ENCODE results near the gene VPREB1.
"Not testable (repeated sequence)": the region's sequence is repeated elsewhere in the genome, so short reads cannot be mapped to it uniquely, and the experiment has no call there.

Gene VPREB1

DNA sequence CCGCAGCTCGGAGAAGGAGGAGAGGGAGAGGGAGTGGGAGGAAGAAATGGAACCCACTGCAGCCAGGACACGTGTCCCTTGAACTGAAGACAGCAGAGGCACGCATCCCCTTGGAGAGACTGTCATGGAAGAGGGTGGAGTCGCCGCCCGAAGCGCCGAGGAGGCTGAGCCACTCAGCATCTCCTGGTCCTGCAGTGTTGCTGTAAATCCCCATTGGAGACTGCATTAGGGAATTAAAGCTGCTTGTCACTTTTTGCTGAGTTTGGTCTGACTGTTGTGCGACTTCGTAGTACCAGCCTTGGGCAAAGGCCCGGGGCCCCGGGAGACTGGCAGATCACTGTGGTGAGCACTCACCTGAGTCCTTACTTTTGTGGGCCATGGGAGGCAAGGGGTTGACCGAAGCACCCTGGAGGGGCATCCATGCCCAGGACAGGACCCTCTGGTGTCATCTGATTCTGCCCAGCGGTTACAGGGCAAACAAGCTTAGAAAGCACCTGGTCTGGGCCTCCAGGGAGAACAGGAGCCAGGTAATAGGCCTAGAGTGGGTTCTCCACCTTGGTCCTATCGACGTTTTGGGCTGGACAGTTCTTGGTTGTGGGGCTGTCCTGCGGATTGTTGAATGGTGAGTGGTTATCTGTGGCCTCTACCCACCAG, 797 bp downstream of the VPREB1 start:
- DNase-seq (ENCODE audit: insufficient read length, low spot score) (no peak), FAIRE-seq (no peak)

DNA sequence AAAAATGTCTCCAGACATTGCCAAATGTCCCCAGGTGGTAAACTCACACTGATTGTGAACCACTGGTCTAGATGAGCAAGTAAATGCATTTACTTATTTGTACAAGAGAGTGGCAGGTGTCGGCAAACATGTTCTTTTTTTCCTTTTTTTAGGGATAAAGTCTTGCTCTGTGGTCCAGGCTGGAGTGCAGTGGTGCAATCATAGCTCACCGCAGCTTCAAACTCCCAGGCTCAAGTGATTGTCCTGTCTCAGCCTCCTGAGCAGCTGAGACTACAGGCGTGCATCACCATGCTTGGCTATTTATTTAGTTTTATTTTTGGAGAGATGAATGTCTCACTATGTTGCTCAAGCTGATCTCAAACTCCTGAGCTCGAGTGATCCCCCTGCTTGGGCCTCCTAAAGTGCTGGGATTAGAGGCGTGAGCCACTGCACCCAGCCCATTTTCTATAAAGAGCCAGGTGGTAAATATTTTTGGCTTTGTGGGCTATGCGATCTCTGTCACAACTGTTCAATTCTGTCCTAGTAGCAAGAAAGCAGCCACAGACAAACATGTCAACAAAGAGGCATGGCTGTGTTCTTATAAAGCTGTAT, 1.4 kb downstream of the VPREB1 start:
- FAIRE-seq: no peak
- DNase-seq (ENCODE audit: insufficient read length, low spot score): no peak

DNA sequence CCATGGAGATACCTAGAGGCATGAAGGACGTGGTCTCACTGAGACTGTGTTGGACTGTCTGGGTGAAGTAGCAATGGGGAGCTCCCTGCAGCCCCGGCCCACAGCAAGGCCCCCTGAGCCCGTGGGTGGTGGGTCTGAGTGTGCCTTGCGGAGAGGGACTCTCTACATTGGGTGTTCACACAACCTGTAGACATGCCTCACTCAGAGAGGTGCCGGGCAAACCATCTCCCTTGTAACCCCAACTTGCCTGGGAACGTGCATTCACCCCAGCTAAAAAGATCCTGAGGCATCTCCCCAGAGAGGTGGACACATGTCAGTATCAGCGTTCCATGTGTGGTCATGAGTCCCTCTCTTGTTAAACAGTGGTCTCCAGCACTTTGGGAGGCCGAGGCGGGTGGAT, 2.1 kb downstream of the VPREB1 start:
- FAIRE-seq: no peak
- DNase-seq (ENCODE audit: insufficient read length, low spot score): no peak

DNA sequence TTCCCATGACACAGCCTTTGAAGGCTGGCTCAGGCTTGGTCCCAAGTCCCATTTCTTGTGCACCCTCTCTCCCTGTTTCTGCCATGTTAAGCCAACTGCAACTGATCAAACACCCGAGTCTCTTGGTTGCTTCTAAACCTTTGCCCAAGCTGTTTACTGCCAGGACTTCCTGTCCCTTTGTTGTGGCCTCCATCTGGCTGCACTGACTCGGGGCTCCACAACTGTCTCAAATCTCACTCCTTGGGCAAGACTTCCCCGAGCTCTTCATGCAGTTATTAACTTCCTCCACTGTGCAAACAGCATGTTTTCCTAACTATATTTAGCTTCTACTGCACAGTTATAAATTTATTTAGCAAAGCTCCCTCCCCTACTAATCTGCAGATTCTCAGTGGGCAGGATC, 4.3 kb downstream of the VPREB1 start:
- FAIRE-seq: no peak
- no peak for DNase-seq (ENCODE audit: insufficient read length, low spot score)

DNA sequence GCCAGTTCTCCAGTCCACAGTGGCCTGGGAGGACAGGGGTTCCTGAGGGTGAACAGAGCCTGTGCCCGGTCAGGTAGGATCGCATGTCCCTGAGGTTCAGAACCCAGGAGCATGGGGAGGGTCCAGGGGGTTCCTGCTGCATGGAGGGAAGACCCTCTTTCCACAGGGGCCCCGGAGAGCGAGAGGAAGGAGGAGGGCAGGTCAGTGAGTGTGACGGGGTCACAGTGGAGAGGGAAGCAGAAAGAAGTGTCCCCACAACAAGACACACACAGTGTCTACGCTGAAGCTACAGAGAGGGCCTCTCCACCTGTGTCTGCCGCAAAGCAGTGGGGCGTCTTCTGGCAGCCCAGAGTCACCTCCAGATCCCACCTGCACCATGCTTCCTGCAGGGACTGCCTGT, 6.1 kb downstream of the VPREB1 start:
- DNase-seq (ENCODE audit: insufficient read length, low spot score); FAIRE-seq: not testable (repeated sequence)

DNA sequence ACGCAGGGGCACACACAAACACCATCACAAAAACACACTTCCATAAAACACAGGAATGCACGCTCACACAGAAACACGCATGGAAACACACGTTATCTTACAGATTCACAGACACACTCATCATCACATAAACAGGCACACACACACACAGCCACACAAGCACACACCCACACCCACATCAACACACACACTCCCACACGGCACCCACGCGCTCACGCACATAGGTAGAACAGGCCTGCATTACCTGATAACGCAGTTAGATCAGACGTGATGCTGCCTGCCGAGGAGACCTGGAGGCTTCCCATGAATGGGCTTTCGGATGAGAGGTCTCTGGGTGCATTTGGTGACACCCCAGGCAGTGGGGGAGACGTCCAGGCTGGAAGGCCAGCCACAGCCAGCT, 11.5 kb downstream of the VPREB1 start:
- not testable (repeated sequence) for DNase-seq (ENCODE audit: insufficient read length, low spot score); FAIRE-seq

DNA sequence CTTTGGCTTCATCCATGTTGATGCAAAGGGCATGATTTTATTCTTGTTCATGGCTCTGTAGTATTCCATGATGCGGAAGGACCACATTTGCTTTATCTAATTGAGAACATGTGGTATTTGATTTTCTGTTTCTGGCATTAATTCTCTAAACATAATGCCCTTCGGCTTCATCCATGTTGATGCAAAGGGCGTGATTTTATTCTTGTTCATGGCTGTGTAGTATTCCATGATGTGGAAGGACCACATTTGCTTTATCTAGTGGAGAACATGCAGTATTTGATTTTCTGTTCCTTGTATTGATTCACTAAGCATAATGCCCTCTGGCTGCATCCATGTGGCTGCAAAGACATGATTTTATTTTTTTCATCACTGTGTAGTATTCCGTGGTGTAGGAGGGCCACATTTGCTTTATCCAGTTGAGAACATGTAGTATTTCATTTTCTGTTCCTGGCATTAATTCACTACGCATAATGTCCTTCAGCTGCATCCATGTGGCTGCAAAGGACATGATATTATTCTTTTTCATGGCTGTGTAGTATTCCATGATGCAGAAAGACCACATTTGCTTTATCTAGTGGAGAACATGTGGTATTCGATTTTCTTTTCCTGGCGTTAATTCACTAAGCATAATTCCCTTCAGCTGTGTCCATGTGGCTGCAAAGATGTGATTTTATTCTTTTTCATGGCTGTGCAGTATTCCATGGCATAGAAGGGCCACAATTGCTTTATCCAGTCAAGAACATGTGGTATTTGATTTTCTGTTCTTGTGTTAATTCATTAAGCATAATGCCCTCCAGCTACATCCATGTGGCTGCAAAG, 14.2 kb downstream of the VPREB1 start:
- not testable (repeated sequence) for FAIRE-seq; DNase-seq (ENCODE audit: insufficient read length, low spot score)

DNA sequence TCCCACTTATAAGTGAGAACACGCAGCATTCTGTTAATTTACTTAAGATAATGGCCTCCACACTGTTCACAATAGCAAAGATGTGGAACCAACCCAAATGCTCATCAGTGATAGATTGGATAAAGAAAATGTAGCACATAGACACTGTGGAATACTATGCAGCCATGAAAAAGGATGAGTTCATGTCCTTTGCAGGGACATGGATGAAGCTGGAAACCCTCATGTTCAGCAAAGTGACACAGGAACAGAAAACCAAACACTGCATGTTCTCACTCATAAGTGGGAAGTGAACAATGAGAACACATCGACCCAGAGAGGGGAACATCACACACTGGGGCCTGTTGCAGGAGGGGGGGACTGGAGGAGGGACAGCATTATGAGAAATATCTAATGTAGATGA, 15.6 kb downstream of the VPREB1 start:
- not testable (repeated sequence) for FAIRE-seq; DNase-seq (ENCODE audit: insufficient read length, low spot score)

DNA sequence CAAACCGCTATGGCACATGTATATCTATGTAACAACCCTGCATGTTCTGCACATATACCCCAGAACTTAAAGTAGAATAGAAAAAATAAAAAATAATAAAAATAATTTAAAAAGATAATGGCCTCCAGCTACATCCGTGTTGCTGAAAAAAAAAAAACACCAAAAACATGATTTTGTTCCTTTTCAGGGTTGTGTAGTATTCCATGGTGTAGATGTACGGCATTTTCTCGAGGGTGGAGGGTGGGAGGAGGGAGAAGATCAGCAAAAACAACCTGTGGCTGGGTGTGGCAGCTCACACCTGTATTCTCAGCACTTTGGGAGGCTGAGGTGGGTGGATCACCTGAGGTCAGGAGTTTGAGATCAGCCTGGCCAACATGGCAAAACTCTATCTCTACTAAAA, 16.0 kb downstream of the VPREB1 start:
- not testable (repeated sequence) for FAIRE-seq

DNA sequence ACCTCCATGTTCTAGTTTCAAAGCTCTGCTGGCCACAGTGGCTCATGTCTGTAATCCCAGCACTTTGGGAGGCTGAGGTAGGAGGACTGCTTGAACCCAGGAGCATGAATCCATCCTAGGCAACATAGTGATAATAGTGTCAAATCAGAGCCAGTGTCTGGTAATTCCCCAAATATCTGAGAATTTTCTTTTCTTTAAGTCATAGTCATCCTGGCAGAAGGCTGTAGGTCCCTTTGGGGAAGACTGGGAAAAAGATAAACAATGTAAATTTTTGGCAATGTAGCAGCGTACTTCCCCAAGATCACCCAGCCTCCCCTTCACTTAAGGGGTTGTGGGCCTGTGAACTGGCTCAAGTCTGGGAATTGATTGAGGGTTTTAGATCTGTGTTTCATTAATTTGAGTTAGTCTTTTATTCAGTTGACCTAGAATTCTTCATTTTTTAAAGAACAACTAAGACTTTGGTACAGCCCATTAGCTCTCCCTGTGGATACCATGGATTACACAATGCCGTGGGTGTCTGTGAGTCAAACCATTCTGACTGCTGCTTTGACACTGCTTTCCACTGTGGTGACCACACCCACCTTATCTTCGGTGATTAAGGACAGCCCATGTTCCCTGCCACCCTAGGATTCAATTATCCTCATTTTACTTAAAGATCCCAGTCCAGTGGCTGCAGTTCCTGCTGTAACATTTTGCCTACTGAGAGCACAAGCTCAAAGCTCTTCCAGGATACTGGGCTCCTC, 17.9 kb downstream of the VPREB1 start:
- not testable (repeated sequence) for DNase-seq (ENCODE audit: insufficient read length, low spot score); FAIRE-seq

More for the DNA sequence above, 16.0 kb downstream of the VPREB1 start:
- not testable (repeated sequence) for DNase-seq (ENCODE audit: insufficient read length, low spot score)

DNA sequence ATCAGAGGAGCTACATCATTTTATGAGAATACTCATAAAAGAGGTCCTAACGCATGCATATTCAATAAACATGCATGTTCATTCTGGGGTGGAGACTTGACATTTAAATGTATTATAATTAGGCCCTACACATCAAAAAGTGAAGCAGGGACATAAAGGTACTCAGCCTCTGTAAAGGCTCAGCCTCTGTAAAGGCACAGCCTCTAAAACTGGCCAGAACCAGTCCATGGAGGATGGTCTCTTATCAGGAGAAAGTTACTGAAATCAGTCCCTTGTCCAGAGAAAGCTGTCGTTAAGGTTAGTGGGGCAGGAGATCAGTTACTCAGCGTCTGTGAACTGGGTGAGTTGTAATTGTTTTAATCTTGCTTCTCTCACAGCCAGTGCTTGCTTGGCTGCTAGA, 19.2 kb downstream of the VPREB1 start:
- FAIRE-seq: not testable (repeated sequence)

DNA sequence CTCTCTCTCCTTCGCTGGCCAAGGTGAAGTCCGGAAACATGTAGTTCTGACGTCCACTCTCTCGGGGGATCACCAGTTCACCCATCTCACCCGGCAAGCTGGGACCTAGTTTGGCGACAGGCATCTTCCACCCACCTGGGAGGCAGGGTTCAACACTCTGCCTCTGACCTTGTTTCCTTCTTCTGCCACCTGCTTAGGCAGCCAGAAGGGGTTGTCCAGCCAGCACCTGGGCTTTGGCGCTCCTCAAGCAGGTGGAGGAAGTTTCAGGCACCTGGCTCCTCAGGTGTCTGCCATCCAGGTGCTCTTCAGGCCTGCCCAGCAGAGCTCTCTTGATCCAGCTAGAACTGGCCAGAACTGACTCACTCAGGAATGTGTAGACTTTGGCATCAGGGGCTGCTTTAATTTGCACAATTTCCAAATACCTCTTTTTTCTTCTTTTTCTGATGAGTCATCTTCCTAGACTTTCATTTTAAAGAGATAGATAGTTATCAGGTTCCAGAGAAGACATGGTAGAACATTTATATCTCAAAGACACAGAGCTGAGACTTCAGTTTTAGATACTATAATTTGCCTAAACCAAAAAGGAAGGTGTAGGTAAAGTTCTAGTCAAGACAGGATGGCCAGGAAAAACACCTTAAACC, 25.6 kb downstream of the VPREB1 start:
- DNase-seq (ENCODE audit: insufficient read length, low spot score); FAIRE-seq: not testable (repeated sequence)

More for the DNA sequence above, 19.2 kb downstream of the VPREB1 start:
- DNase-seq (ENCODE audit: insufficient read length, low spot score): not testable (repeated sequence)

DNA sequence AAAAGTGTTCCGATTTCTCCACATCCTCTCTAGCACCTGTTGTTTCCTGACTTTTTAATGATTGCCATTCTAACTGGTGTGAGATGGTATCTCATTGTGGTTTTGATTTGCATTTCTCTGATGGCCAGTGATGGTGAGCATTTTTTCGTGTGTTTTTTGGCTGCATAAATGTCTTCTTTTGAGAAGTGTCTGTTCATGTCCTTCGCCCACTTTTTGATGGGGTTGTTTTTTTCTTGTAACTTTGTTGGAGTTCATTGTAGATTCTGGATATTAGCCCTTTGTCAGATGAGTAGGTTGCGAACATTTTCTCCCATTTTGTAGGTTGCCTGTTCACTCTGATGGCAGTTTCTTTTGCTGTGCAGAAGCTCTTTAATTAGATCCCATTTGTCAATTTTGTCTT, 32.8 kb downstream of the VPREB1 start:
- DNase-seq (ENCODE audit: insufficient read length, low spot score); FAIRE-seq: not testable (repeated sequence)

DNA sequence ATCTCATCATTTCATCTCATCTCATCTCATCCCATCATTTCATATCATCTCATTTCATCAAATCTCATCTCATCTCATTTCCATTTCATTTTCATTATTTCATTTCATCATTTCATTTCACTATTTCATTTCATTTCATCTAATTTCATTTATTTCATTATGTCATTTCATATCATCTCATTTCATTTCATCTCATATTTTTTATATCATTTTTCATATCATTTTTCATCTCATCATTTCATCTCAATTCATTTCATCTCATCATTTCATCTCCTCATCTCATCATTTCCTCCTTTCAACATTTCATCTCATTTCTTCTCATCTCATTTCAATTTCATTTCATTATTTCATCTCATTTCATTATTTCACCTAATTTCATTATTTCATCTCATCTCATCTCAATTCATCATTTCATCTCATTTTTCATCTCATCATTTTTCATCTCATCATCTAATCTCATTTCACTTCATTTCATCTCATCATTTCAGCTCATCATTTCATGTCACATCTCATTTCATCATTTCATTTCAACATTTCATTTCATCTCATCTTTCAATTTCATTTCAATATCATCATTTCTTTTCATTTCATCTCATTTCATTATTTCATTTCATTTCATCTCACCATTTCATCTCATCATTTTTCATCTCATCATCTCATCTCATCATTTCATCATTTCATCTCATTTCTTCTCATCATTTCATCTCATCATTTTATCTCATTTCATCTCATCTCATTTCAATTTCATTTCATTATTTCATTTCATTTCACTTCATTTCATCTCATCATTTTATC, 40.6 kb downstream of the VPREB1 start:
- FAIRE-seq; DNase-seq (ENCODE audit: insufficient read length, low spot score): not testable (repeated sequence)

DNA sequence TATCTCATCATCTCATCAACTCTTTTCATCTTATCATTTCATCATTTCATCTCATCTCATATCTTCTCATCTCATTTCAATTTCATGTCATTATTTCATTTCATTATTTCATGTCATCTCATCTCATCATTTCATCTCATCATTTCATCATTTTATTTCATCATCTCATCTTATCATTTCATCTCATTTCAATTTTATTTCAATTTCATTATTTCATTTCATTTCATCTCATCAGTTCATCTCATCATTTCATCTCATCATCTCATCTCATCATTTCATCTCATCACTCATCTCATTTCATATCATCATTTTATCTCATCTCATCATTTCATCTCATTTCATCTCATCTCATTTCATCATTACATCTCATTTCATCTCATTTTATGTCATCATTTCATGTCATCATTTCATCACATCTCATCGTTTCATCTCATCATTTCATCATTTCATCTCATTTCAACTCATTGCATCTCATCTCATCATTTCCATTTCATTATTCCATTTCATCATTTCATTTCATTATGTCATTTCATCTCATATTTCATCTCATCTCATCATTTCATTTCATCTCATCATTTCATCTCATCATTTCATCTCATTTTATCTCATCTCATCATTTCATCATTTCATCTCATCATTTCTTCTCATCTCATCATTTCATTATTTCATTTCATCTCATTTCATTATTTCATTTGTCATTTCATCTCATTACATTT, 42.0 kb downstream of the VPREB1 start:
- not testable (repeated sequence) for DNase-seq (ENCODE audit: insufficient read length, low spot score); FAIRE-seq

DNA sequence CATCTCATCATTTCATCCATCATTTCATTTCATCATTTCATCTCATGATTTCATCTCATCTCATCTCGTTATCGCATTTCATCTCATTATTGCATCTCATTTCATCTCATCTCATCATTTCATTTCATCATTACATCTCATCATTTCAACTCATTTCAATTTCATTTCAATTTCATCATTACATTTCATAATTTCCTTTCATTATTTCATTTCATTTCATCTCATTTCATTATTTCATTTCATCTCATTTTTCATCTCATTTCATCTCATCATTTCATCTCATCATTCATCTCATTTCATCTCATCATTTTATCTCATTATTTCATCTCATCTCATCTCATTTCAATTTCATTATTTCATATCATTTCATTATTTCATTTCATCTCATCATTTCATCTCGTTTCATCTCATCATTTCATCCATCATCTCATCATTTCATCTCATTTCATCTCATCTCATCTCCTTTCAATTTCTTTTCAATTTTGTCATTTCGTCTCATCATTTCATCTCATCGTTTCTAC, 42.6 kb downstream of the VPREB1 start:
- not testable (repeated sequence) for FAIRE-seq; DNase-seq (ENCODE audit: insufficient read length, low spot score)

DNA sequence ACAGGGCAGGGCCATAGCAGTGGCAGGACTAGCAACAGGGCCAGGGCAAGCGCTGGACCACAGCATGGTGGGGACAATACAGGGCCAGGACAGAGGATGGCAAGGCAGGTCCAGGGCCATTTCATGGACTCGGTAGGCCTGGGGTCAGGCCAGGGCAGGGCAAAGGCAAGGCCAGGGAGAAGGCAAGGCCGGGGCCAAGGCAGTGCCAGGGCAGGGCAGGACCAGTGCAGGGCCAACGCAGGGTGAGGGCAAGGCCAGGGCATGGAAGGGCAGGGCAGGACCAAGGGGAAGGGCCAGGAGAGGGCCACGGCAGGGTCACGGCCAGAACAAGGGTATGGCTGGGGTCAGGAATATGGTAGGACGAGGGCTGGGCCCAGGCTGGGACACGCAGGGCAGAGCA, 45.1 kb downstream of the VPREB1 start:
- not testable (repeated sequence) for DNase-seq (ENCODE audit: insufficient read length, low spot score); FAIRE-seq

DNA sequence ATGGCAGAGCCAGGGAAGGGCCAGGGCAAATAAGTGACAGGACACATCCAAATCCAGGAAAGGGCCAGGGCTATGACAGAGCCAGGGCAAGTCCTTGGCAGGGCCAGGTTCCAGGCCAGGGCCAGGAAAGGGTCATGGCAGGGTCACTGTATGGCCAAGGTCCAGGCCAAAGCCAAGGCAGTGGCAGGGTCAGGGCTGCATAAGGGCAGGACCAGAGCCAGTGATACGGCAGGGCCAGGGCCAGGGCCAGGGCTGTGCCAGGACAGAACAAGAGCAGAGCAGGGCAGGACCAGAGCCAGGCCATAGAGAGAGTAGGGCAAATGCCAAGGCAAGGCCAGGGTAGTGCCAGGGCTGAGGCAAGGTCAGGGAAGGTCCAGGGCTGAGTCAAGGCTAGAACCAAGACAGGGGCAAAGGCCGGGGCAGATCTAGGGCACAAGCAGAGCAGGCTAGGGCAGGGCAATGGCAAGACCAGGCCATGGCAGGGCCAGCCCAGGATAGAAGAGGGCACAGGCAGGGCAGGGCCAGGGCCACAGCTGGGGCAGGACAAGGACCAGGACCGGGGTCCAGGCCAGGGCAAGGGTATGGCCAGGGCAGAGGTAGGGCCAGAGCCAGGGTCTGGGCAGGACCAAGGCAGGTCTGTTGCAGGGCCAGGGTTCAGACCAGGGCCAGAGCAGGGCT, 46.7 kb downstream of the VPREB1 start:
- not testable (repeated sequence) for DNase-seq (ENCODE audit: insufficient read length, low spot score); FAIRE-seq
